Measurements from ENCODE around the gene SEPTIN1. TPM values are rescaled to one million over a fixed set of nuclear protein-coding genes. Genes with fewer than 3 reads are reported as not detected.

Gene SEPTIN1
- total and polyA plus RNA-seq, 2 of the 13 experiments (the other 11 are each of a cell fraction or from before 2014, with no cell fraction given), result 0.18 to 0.67 TPM

DNA sequence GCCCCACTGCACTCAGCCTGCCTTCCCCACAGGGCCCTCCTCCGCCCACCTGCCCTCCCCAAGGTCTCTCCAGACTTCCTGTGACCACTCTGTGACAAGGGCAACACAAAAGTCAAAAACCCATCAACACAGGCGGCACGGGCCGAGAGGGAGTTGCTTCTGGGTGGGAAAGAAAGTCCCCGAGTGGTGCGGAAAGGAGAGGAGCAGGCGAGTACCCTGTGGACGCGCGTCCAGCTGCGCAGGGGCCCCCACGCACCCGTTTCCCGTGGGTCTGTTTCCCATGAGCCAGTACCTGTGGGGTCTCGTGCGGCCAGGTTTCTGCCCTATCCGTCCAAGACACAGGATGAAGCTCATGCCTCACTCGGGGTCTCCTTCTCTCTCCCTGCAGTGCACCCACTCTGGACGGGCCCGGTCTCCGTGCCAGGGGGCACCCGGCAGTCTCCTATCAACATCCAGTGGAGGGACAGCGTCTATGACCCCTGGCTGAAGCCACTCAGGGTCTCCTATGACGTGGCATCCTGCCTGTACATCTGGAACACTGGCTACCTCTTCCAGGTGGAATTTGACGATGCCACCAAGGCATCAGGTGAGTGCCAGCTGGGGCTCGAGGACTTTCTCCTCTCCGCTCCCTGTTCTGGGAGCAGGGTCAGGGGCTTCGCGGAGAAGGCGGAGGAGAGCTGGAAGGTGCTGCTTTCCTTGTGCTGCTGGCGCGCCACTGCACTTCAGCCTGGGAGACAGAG is 39.4 kb downstream of the SEPTIN1 start (continued):
- TF ChIP-seq AGO2 (optimal IDR thresholded peaks at IDR 0.05; ENCODE audit: low read depth, low read length), result peak; percentile 62
- TF ChIP-seq, protein P1, sequence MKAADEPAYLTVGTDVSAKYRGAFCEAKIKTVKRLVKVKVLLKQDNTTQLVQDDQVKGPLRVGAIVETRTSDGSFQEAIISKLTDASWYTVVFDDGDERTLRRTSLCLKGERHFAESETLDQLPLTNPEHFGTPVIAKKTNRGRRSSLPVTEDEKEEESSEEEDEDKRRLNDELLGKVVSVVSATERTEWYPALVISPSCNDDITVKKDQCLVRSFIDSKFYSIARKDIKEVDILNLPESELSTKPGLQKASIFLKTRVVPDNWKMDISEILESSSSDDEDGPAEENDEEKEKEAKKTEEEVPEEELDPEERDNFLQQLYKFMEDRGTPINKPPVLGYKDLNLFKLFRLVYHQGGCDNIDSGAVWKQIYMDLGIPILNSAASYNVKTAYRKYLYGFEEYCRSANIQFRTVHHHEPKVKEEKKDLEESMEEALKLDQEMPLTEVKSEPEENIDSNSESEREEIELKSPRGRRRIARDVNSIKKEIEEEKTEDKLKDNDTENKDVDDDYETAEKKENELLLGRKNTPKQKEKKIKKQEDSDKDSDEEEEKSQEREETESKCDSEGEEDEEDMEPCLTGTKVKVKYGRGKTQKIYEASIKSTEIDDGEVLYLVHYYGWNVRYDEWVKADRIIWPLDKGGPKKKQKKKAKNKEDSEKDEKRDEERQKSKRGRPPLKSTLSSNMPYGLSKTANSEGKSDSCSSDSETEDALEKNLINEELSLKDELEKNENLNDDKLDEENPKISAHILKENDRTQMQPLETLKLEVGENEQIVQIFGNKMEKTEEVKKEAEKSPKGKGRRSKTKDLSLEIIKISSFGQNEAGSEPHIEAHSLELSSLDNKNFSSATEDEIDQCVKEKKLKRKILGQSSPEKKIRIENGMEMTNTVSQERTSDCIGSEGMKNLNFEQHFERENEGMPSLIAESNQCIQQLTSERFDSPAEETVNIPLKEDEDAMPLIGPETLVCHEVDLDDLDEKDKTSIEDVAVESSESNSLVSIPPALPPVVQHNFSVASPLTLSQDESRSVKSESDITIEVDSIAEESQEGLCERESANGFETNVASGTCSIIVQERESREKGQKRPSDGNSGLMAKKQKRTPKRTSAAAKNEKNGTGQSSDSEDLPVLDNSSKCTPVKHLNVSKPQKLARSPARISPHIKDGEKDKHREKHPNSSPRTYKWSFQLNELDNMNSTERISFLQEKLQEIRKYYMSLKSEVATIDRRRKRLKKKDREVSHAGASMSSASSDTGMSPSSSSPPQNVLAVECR (CRISPR knock-in tag; IDR thresholded peaks at IDR 0.05; ENCODE audit: borderline replicate concordance), result no peak
- peak; percentile 37; the same call in 1 of the 2 replicates for TF ChIP-seq MTA1 (CRISPR knock-in tag; IDR thresholded peaks at IDR 0.05; ENCODE audit: borderline replicate concordance)
- TF ChIP-seq, protein P2, sequence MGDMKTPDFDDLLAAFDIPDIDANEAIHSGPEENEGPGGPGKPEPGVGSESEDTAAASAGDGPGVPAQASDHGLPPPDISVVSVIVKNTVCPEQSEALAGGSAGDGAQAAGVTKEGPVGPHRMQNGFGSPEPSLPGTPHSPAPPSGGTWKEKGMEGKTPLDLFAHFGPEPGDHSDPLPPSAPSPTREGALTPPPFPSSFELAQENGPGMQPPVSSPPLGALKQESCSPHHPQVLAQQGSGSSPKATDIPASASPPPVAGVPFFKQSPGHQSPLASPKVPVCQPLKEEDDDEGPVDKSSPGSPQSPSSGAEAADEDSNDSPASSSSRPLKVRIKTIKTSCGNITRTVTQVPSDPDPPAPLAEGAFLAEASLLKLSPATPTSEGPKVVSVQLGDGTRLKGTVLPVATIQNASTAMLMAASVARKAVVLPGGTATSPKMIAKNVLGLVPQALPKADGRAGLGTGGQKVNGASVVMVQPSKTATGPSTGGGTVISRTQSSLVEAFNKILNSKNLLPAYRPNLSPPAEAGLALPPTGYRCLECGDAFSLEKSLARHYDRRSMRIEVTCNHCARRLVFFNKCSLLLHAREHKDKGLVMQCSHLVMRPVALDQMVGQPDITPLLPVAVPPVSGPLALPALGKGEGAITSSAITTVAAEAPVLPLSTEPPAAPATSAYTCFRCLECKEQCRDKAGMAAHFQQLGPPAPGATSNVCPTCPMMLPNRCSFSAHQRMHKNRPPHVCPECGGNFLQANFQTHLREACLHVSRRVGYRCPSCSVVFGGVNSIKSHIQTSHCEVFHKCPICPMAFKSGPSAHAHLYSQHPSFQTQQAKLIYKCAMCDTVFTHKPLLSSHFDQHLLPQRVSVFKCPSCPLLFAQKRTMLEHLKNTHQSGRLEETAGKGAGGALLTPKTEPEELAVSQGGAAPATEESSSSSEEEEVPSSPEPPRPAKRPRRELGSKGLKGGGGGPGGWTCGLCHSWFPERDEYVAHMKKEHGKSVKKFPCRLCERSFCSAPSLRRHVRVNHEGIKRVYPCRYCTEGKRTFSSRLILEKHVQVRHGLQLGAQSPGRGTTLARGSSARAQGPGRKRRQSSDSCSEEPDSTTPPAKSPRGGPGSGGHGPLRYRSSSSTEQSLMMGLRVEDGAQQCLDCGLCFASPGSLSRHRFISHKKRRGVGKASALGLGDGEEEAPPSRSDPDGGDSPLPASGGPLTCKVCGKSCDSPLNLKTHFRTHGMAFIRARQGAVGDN (CRISPR knock-in tag; IDR thresholded peaks at IDR 0.05), result 0 out of 2 replicates have a peak, but pooled peaks have one; percentile 10
- no peak for TF ChIP-seq ZSCAN30 (CRISPR knock-in tag; IDR thresholded peaks at IDR 0.05)
- no peak for TF ChIP-seq ZNF720 (CRISPR knock-in tag; IDR thresholded peaks at IDR 0.05)
- TF ChIP-seq NFIB (CRISPR knock-in tag; IDR thresholded peaks at IDR 0.05; ENCODE audit: borderline replicate concordance), result 0 out of 2 replicates have a peak, but pooled peaks have one; percentile 76
- TF ChIP-seq NFE2L1 (CRISPR knock-in tag; IDR thresholded peaks at IDR 0.05; ENCODE audit: borderline replicate concordance), result no peak
- no peak for TF ChIP-seq PHF5A (CRISPR knock-in tag; IDR thresholded peaks at IDR 0.05; ENCODE audit: low read depth, unreplicated experiment)
